T-cell (primary cell): ENCODE data around the gene ADAT1. TPM values are rescaled to one million over a fixed set of nuclear protein-coding genes. Genes with fewer than 3 reads are reported as not detected.

Experiments used
- ATAC-seq, 4 experiments: fragments of 200-7000 bp in 3 of 4; fragments of 150-1000 bp in 1 of 4; cut with Tn5 transposase; replicated peaks in 1 of 4; 1 replicate in 3 of 4; 2 replicates in 1 of 4; pipeline ENCODE4 v1.10.0; 2021; ENCODE audit warnings: moderate library complexity in 3 of 4, mild to moderate bottlenecking in 2 of 4, moderate number of reproducible peaks in 1 of 4
- CTCF ChIA-PET, 2 donors: fragments of 300-600 bp; sonication (Branson Sonifier 250); formaldehyde crosslinking; loops; one replicate each; lab custom pipeline; 2022; ENCODE audit warnings: antibody characterized with exemption in 2 of 2; lab: Charles Lee
- POLR2A ChIA-PET, 2 donors: fragments of 300-600 bp; sonication (Branson Sonifier 250); formaldehyde crosslinking; loops; one replicate each; lab custom pipeline; 2022; ENCODE audit warnings: antibody characterized with exemption in 2 of 2; lab: Charles Lee
- DNase-seq, 35 experiments: peaks; one replicate each; pipeline versions ENCODE4 v3.0.0 to v3.0.0-alpha.2; 2013 to 2023
- H3K27ac ChIP-seq: one replicate; pipeline ENCODE4 v1.5.1; 2013; ENCODE audit warnings: low read length
- H3K27me3 ChIP-seq, 2 experiments: replicated peaks in 1 of 2; 1 replicate in 1 of 2; 2 replicates in 1 of 2; pipeline versions ENCODE4 v1.6.1 to v1.7.0; 2013; ENCODE audit warnings: low read length in 1 of 2, mixed read lengths in 1 of 2; ENCODE audit not compliant: control insufficient read depth in 2 of 2, insufficient read depth in 2 of 2; ENCODE audit errors: extremely low read depth in 1 of 2
- H3K36me3 ChIP-seq, 2 donors: 1 replicate in 1 of 2; 2 replicates in 1 of 2; pipeline versions ENCODE4 v1.6.1 to v1.7.0; 2013; ENCODE audit warnings: low read length in 1 of 2; ENCODE audit not compliant: control insufficient read depth in 2 of 2, insufficient read depth in 1 of 2; ENCODE audit errors: extremely low read depth in 1 of 2
- H3K4me1 ChIP-seq, 2 experiments: 1 replicate in 1 of 2; 2 replicates in 1 of 2; pipeline versions ENCODE4 v1.6.1 to v1.7.0; 2013; ENCODE audit warnings: low read length in 2 of 2, mixed read lengths in 1 of 2; ENCODE audit not compliant: insufficient read depth in 2 of 2, control insufficient read depth in 1 of 2; ENCODE audit errors: extremely low read depth in 1 of 2
- H3K4me3 ChIP-seq, 2 donors: 1 replicate in 1 of 2; 2 replicates in 1 of 2; pipeline versions ENCODE4 v1.5.1 to v1.7.0; 2013; ENCODE audit warnings: mild to moderate bottlenecking in 2 of 2, low read length in 1 of 2, moderate library complexity in 1 of 2; ENCODE audit not compliant: control insufficient read depth in 1 of 2; ENCODE audit errors: extremely low read depth in 1 of 2
- H3K9me3 ChIP-seq: 2 replicates; pipeline ENCODE4 v1.7.0; 2013
- H3K27ac Mint-ChIP-seq, 2 donors: one replicate each; pipeline ENCODE4 v1.8.0; 2020 to 2021; ENCODE audit warnings: mild to moderate bottlenecking in 2 of 2, mixed read lengths in 2 of 2
- H3K27me3 Mint-ChIP-seq, 2 donors: one replicate each; pipeline ENCODE4 v1.8.0; 2021 to 2022; ENCODE audit warnings: mixed read lengths in 2 of 2
- H3K36me3 Mint-ChIP-seq: one replicate; pipeline ENCODE4 v1.8.0; 2021; ENCODE audit warnings: mixed read lengths
- H3K4me1 Mint-ChIP-seq, 3 donors: one replicate each; pipeline ENCODE4 v1.8.0; 2020 to 2022; ENCODE audit warnings: mixed read lengths in 3 of 3, mild to moderate bottlenecking in 1 of 3
- H3K4me3 Mint-ChIP-seq, 3 donors: one replicate each; pipeline ENCODE4 v1.8.0; 2020 to 2022; ENCODE audit warnings: mild to moderate bottlenecking in 3 of 3, mixed read lengths in 3 of 3, moderate library complexity in 3 of 3
- H3K9me3 Mint-ChIP-seq, 3 donors: one replicate each; pipeline ENCODE4 v1.8.0; 2020 to 2022; ENCODE audit warnings: mixed read lengths in 3 of 3
- WGBS: methylation state at CpG from one replicate; pipeline ENCODE4 v1.1.5; 2013; ENCODE audit warnings: missing lambda C conversion rate; ENCODE audit not compliant: insufficient coverage; 5-methylcytosine and 5-hydroxymethylcytosine counted together
- total RNA-seq, 35 experiments: library from RNA in 6 of 35; stranded (reverse) in 6 of 35; fragments of 120-200 nt in 1 of 35; gene quantifications; one replicate each; pipeline versions ENCODE4 v1.2.1 to v1.2.4 and lab custom pipeline; 2013 to 2026

ADAT1 gene, protein sequence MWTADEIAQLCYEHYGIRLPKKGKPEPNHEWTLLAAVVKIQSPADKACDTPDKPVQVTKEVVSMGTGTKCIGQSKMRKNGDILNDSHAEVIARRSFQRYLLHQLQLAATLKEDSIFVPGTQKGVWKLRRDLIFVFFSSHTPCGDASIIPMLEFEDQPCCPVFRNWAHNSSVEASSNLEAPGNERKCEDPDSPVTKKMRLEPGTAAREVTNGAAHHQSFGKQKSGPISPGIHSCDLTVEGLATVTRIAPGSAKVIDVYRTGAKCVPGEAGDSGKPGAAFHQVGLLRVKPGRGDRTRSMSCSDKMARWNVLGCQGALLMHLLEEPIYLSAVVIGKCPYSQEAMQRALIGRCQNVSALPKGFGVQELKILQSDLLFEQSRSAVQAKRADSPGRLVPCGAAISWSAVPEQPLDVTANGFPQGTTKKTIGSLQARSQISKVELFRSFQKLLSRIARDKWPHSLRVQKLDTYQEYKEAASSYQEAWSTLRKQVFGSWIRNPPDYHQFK
- 10 to 100 TPM; 62.9 to 79.2 (median 72.0) TPM for total RNA-seq
- 99.6 TPM for total RNA-seq (2013)
- 24.8 to 64.2 (median 38.5) reads per million in 29 experiments for total RNA-seq (lab: John Stamatoyannopoulos, UW)

DNA sequence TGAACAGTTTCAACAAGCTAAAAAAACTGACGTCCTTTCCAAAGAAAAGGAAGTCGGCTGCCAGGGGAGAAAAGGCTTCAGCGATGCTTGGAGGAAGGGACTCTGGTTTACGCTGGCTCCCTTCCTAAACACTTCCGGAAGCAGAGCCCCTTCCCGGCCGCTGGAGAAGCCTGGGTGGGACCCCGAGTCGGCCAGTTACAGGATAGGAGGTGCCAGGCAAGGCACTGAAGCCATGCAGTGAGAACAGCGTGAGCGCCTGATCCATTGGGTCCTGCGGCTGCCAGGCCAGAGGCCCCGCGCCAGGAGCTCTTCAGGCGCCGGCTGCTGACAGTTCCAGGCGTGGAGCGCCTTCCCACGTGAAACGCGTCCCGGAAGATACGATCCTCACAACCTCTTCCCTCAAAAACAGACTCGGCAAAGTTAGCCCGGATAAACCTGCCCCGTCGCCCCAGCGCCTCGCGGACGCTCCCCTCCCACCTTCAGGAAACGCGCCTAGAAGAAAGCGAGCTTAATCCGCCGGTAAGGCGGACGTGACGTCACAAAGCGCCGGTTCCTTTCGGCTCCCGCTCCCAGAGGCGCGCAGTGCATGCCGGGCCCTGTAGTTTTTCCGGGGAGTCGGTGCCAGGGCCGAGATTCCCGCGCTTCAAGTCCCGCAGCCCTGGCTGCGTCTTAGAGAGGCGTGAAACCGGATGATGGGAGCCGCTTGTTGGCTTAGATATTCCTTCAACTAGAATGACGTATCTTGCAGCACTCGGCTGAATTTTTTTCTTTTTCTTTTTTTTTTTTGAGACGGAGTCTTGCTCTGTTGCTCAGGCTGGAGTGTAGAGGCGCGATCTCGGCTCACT lies at the start of gene ADAT1:
Gene ADAT1, minus strand, starts transcription at position 521 of the 845 bp plus-strand sequence. CDS start 2,482 bp downstream, outside the sequence.
- WGBS, result under 1% methylated on average over 52 of the region's 62 CpGs
- Histone ChIP-seq H3K36me3 (peaks cover 5 to 42% of the 10 kb centered on the region in 2 donors), H3K9me3 (no peaks in the 10 kb centered on the region), H3K4me3 (peak within 1 kb of the TSS; percentile 91 to 93), H3K27me3 (no peaks in the 10 kb centered on the region), H3K4me1 (peaks cover 19 to 59% of the 10 kb centered on the region in 2 experiments), H3K27ac (peak within 1 kb of the TSS; percentile 96)
- ATAC-seq, result peak; percentile 91 to 95 (median 93)
- Mint-ChIP-seq H3K4me1 (peaks cover 55 to 75% (median 63%) of the 10 kb centered on the region in 3 donors), H3K36me3 (peaks cover 44% of the 10 kb centered on the region), H3K27me3 (no peaks in the 10 kb centered on the region), H3K27ac (peak within 1 kb of the TSS; percentile 90 to 96), H3K4me3 (peak within 1 kb of the TSS; percentile 94 to 96 (median 95)), H3K9me3 (no peaks in the 10 kb centered on the region)
- POLR2A ChIA-PET, result interaction anchor here (0.5 to 3.6 kb wide), 10 partner anchors 24 to 555 kb away, joined by 3 to 59 read pairs (median 5); partner anchors contain the start of genes KARS1 (in 2 of the 2), TERF2IP (in 2 of the 2) and GABARAPL2 (in 1 of the 2)
- CTCF ChIA-PET, result interaction anchor here (0.7 to 3.0 kb wide), 15 partner anchors 8 to 964 kb away, joined by 3 to 27 read pairs (median 4); partner anchors contain the start of genes KARS1 (in 2 of the 2), TERF2IP (in 2 of the 2), CFDP1 (in 1 of the 2) and GABARAPL2 (in 1 of the 2)
- DNase-seq, result peak; percentile 89 to 100 (median 99)

DNA sequence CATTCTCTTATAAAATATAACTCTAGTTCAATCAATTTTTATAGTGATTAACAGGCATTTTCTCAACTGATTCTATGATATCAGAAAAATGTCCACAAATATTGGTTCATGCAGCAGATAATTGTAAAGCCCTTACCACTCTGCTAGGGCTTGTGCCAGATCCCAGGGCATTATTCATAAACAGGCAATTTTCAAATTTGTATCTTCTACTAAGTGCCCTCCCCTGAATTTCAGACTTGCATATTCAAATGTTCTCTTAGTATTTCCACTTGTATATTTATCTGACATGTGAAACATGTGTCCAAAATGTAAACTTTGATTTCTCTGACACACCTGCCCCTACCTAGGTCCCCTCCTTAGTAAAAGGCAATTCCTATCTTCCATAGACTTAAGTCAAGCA lies 44.4 kb upstream of the ADAT1 start:
- H3K4me1 Mint-ChIP-seq, result no peaks in the 10 kb centered on the region
- H3K27ac ChIP-seq, result no peak overlapping the region
- no peak overlapping the region for H3K4me3 Mint-ChIP-seq
- no peak for DNase-seq
- H3K9me3 Mint-ChIP-seq, result no peaks in the 10 kb centered on the region
- no peaks in the 10 kb centered on the region for H3K27me3 ChIP-seq
- no peak overlapping the region for H3K4me3 ChIP-seq
- H3K27me3 Mint-ChIP-seq, result no peaks in the 10 kb centered on the region
- no peak for ATAC-seq
- no peaks in the 10 kb centered on the region for H3K9me3 ChIP-seq
- peaks cover 4% of the 10 kb centered on the region for H3K36me3 Mint-ChIP-seq
- no peaks in the 10 kb centered on the region for H3K36me3 ChIP-seq
- CTCF ChIA-PET, result no interaction called here
- POLR2A ChIA-PET, result no interaction called here
- no peaks in the 10 kb centered on the region for H3K4me1 ChIP-seq
- no peak overlapping the region for H3K27ac Mint-ChIP-seq

DNA sequence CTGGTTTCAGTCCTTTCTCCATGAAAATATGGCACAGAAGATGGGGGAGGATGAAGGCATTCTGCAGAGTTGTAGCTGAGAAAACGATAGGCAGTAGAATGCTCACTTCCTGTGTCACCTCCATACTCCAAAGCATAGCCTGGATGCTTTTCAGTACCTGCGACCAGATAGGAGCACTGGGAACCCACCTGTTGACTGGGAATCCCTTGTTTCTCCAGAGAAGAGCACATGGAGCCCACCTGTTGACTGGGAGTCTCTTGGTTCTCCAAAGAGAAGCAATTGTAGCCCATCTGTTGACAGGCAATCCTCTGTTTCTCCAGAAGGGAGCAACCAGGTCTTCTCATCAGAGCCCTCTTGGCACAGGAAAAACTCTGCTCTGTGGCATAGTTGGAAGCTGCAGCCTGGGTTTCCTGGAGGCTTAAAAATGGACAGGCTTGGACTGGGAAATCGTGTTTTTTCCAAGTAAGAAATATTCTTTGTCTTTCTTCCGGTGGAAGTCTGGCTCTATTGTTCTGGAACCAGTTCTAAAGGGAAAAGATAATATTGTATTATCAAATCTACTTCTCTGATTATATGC lies 37.7 kb upstream of the ADAT1 start:
- no peaks in the 10 kb centered on the region for H3K9me3 ChIP-seq
- H3K4me3 ChIP-seq, result no peak overlapping the region
- no peaks in the 10 kb centered on the region for H3K9me3 Mint-ChIP-seq
- peaks cover 4 to 39% of the 10 kb centered on the region in 2 donors for H3K36me3 ChIP-seq
- WGBS, result 86% methylated on average over 1 of the region's 4 CpGs
- ChIA-PET CTCF (no interaction called here), POLR2A (no interaction called here)
- H3K4me1 ChIP-seq, result no peaks in the 10 kb centered on the region
- DNase-seq (no peak), ATAC-seq (no peak)
- no peak overlapping the region for H3K27ac ChIP-seq
- no peak overlapping the region for H3K4me3 Mint-ChIP-seq
- no peak overlapping the region for H3K27ac Mint-ChIP-seq
- H3K27me3 Mint-ChIP-seq, result no peaks in the 10 kb centered on the region
- H3K4me1 Mint-ChIP-seq, result peaks cover 14 to 16% (median 15%) of the 10 kb centered on the region in 3 donors
- H3K36me3 Mint-ChIP-seq, result peaks cover 20% of the 10 kb centered on the region
- no peaks in the 10 kb centered on the region for H3K27me3 ChIP-seq

DNA sequence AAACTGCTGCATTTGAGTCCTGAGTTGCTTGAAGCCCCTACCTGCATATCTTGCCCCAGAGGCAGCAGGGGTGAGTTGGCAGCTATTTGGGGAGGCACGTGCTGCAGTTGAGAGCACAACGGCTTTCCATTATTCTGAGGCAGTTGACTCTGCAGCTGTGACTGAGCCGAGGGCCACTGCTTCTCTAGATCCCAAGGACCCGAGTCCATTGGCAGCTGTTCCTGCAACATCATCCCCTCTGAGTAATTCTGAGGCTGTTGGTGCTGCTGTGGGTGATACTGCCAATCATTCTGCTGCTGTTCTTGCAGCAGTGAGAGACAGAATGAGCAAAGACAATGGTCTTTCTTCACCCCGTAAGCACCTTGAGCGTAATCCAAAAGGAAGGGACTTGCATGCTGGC lies 37.2 kb upstream of the ADAT1 start:
- WGBS, result 100% methylated on average over 1 of the region's 6 CpGs
- ATAC-seq, result no peak
- ChIA-PET CTCF (no interaction called here), POLR2A (interaction anchor here in 1 of 2 donors (0.6 kb wide), 2 partner anchors 39 to 109 kb away, joined by 3 to 10 read pairs; no protein-coding TSS in a partner anchor)
- DNase-seq, result no peak
- Mint-ChIP-seq H3K27me3 (no peaks in the 10 kb centered on the region), H3K4me1 (peaks cover 16 to 18% (median 17%) of the 10 kb centered on the region in 3 donors), H3K27ac (no peak overlapping the region), H3K9me3 (no peaks in the 10 kb centered on the region), H3K36me3 (peaks cover 23% of the 10 kb centered on the region), H3K4me3 (no peak overlapping the region)
- peaks cover 4 to 44% of the 10 kb centered on the region in 2 donors for H3K36me3 ChIP-seq
- no peaks in the 10 kb centered on the region for H3K27me3 ChIP-seq
- H3K9me3 ChIP-seq, result no peaks in the 10 kb centered on the region
- no peak overlapping the region for H3K27ac ChIP-seq
- H3K4me1 ChIP-seq, result no peaks in the 10 kb centered on the region
- no peak overlapping the region for H3K4me3 ChIP-seq

DNA sequence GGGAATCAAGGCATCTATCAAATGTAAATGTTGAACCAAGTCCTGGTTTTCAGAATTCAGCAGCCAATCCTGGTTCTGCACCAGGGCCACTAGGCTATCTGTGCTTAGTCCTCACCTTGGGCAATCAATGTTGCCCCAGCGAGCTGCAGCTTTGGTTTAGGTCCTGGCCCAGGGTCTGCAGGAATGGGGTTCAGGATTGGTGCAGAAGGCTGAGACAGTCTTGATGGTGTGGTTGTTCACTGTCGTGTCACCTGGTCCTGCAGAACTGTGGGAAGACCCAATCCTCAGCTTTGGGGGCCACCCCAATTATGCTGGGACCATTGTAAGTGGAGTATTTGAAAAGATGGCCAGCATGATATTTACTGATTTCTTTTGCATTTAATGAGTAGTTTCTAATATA lies 35.1 kb upstream of the ADAT1 start:
- H3K4me1 ChIP-seq, result peaks cover 0 to 5% of the 10 kb centered on the region in 2 experiments
- ChIA-PET CTCF (no interaction called here), POLR2A (no interaction called here)
- DNase-seq (no peak), ATAC-seq (peak in 1 of 4 experiments; percentile 28)
- H3K4me3 ChIP-seq, result no peak overlapping the region
- H3K36me3 Mint-ChIP-seq, result peaks cover 38% of the 10 kb centered on the region
- H3K4me1 Mint-ChIP-seq, result peaks cover 29 to 32% (median 29%) of the 10 kb centered on the region in 3 donors
- peaks cover 4 to 59% of the 10 kb centered on the region in 2 donors for H3K36me3 ChIP-seq
- H3K4me3 Mint-ChIP-seq, result no peak overlapping the region
- no peaks in the 10 kb centered on the region for H3K9me3 ChIP-seq
- no peak overlapping the region for H3K27ac Mint-ChIP-seq
- no peaks in the 10 kb centered on the region for H3K27me3 ChIP-seq
- no peaks in the 10 kb centered on the region for H3K27me3 Mint-ChIP-seq
- H3K9me3 Mint-ChIP-seq, result no peaks in the 10 kb centered on the region
- WGBS, result 83% methylated on average over 2 of the region's 2 CpGs
- H3K27ac ChIP-seq, result no peak overlapping the region
